ENCODE results near the gene RIPOR3.

DNA sequence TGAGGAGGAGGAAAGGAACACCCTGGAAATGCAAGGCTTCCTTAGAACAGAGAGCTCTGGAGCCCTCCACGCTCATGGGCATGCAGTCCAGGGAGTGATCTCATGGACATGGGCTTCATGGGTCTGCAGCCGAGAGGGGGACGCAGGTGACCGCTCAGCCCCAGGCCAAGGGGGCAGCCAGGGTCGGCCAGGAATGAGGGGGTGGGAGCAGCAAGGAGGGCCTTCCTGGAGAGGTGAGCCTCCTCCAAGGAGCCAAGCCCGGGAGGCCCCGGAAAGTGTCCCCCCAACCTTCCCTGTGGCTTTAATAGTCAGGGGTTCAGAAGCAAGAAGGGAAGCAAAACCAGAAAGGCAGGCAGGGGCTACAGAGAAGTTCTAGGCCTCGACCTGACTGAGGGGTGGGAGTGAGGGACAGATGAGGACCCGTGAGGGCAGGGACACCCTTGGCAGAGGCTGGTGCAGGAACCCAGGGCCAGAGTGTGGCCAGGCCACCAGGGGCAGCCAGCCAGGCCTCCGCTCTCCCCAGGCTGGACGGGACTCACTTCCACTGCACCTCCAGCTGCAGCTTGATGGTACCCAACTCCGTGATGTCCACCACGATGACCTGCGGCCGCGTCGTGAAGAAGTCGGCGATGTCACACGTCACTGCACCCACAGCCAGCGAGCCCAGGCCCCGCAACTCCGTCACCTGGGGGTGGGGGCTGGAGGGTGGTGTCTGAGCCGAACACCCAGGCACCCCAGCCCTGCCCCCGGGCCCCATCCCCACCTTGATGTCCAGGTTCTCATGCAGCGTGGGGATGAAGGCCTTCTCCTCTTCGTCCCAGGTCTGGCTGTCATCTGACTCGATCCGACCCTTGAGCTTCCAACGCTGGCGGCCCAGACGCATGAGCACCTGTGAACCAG, 83.2 kb downstream of the RIPOR3 start:
- TF ChIP-seq, protein P1, sequence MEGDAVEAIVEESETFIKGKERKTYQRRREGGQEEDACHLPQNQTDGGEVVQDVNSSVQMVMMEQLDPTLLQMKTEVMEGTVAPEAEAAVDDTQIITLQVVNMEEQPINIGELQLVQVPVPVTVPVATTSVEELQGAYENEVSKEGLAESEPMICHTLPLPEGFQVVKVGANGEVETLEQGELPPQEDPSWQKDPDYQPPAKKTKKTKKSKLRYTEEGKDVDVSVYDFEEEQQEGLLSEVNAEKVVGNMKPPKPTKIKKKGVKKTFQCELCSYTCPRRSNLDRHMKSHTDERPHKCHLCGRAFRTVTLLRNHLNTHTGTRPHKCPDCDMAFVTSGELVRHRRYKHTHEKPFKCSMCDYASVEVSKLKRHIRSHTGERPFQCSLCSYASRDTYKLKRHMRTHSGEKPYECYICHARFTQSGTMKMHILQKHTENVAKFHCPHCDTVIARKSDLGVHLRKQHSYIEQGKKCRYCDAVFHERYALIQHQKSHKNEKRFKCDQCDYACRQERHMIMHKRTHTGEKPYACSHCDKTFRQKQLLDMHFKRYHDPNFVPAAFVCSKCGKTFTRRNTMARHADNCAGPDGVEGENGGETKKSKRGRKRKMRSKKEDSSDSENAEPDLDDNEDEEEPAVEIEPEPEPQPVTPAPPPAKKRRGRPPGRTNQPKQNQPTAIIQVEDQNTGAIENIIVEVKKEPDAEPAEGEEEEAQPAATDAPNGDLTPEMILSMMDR (optimal IDR thresholded peaks at IDR 0.05 in 1 of 3, IDR thresholded peaks at IDR 0.05 in 1 of 3, conservative IDR thresholded peaks at IDR 0.05 in 1 of 3; ENCODE audit: extremely low read depth in 1 of 3, insufficient read depth in 2 of 3, low read length in 3 of 3) = no peak
- no peak for TF ChIP-seq EZH2 (IDR thresholded peaks at IDR 0.05; ENCODE audit: low read length)
